Left forelimb (tissue), 1 donor: Measurements from ENCODE around the gene SMURF2.
"Not testable (repeated sequence)": the region's sequence is repeated elsewhere in the genome, so short reads cannot be mapped to it uniquely, and the experiment has no call there.

Experiments used
- DNase-seq: peaks from one replicate; pipeline ENCODE4 v3.0.0-alpha.2; 2018; ENCODE audit warnings: low spot score

Gene SMURF2

DNA sequence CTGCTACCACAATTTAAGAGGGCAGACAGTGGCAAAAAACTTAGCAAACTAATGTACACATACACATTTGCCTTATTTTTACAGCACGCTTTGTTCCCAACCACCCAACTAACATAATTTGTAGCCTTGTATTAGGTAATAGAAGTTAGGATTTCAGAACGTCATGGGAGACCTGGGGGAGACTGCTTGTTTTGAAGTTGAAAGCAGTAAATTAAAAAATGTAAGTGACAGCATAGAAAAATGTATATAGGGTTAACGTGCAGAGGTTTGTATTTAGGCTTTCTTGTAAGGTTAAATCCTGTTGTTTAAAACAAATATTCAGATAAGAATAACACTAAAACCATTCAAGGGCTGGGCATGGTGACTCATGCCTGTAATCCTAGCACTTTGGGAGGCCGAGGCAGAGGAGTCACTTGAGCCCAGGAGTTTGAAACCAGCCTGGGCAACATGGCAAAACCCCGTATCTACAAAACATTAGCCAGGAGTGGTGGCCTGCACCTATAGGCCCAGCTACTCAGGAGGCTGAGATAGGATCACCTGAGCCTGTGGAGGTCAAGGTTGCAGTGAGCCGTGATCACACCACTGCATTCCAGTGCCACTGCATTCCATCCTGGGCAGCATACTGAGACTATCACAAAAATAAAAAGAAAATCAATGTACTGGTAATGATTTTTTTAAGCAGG, 2.3 kb upstream of the SMURF2 start:
- DNase-seq: not testable (repeated sequence)

GRCh38 chr17:64663836-64664235, 1.7 kb upstream of the SMURF2 start:
- DNase-seq: not testable (repeated sequence)

DNA sequence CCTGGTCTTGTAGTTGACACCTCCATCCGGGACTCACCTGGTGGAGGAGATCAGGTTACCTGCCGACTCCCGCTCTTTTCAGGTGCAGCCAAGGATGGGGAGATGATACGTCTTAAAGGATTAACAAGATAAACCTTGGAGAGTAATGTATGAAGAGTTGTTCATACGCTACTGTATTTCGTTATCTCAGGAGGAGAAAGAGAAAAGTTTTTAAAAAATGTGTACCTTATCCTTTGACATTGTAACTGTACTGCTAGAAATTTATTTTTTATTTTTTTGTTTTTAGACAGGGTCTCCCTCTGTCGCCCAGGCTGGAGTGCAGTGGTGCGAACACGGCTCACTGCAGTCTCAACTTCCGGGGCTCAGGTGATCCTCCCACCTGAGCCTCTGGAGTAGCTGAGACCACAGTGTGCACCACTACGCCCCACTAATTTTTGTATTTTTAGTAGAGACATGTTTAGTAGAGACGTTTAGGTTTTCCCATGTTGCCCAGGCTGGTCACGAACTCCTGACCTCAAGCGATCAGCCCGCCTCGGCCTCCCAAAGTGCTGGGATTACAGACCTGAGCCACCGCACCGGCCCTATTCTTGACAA, 764 bp upstream of the SMURF2 start:
- DNase-seq: no peak

- DNase-seq: no peak
These were observed 456 bp downstream of the SMURF2 start for GRCh38 chr17:64661726-64661975.

DNA sequence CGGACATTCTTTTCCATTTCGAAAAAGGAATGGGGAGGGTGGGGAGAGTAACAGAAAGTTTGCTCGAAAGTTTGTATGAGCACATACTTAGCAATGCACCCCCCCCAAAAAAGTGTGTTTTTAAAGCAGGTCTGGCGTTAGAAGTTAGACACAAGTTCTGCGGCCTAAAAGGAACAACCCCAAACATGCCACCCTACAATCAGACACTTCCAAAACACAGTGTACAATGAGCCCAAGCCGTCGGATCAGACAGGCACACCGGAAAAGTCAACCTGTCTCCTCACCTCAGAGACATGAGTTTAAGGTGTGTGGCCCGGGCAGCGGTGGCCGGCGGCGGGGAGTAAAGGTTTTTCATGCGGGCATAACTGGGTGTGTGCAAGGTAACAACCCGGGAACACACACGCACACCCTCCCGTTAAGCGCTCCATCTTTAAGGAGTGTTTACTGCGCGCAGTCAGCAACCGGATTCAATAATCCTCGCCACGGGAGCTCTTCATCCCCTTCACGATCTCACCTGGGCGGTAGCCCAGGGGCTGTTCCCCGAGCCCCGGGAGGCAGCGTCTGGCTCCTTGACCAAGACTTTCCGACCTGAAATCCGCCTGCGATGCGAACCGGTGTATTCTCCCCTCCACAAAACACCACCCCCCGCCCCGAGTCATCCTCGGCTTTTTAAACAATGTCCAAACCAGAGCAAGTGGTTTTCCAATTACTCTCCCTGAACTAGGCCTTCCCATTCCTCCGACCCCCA, 955 bp downstream of the SMURF2 start:
- not testable (repeated sequence) for DNase-seq

DNA sequence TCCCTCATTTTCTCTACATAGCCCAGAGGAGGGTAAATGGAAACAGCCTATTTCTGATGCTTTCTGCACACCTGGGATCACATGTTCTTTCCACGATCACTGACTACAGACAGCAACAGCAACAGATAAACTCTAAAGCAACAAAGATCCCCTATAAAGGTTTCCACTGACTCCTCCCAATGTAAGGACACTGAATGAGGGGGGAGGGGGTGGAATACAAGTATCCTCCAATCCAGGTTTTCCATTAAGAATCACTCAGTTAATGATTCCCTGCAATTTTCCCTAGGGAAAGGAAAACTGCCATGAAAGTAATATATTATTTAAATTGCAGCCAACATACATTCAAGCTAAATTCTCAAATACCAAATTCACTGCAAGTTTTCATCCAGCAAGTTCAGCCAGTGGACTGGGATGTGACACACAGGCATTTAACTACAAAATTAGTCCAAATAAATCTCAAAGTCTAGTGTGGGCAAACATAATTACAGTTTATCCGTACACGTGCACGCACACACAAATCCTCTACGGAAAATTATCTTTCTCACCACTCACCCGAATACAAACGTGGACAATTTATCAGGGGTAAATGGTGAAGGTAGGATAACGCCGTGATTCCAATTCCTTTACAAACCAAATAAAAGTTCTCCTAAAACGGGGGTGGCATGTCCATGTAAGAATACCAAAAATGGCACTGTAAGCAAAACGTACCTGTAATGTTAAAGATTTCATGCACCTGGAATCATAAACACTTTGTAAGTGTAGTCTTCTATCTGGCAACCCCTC, 1.7 kb downstream of the SMURF2 start:
- DNase-seq: not testable (repeated sequence)

DNA sequence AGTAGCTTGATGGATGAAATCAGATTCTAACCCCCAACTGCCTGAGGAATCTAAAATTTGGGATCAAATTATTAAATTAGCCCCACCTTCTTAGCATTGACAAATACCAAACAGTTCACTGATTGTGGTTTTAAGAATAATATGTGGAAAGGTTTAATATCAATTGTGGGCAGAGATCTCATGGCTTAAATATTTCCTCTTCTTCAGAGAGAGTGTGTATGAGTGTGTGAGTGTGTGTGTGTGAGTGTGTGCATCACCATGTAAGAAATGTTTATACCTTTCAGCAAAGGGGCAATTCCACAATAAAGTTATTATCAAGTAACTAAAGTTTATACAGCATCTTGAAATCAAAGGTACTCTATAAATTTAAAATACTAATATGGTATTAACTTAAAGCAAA, 3.2 kb downstream of the SMURF2 start:
- no peak for DNase-seq

GRCh38 chr17:64657610-64658125, 4.4 kb downstream of the SMURF2 start:
- no peak for DNase-seq

DNA sequence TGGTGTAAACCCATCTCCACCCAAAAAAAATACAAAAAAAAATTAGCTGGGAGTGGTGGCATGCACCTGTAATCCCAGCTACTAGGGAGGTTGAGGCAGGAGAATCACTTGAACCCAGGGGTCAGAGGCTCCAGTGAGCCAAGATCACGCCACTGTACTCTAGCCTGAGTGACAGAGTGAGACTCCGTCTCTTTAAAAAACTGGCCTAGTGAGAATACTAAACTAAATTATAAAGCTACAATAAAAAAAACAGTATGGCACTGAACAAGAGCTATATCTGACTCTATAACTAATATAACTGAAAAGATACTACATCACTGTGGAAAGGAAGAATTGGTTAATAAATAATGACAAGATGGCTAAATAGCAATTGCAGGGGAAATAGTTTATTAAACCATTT, 6.4 kb downstream of the SMURF2 start:
- no peak for DNase-seq

- no peak for DNase-seq
These were observed 8.1 kb downstream of the SMURF2 start for GRCh38 chr17:64653985-64654355.

GRCh38 chr17:64653325-64653984, 8.7 kb downstream of the SMURF2 start:
- DNase-seq: no peak

DNA sequence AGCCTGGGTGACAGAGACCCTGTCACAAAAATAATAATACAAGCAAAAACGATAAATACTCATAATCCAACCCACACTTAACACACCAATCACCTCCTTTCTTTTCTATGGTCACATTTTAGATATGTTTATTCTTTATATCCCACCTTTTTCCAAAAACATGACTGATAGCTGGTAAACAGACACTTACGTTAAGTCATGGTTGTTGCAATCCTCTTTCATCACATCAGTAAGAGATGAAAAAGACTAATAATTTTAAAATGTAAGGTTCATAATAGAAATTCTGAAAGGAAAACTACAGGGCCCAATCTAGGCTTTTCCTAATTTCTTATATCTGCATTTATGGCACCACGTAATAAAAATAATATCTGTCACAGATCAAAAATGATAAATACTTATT, 10.2 kb downstream of the SMURF2 start:
- no peak for DNase-seq

DNA sequence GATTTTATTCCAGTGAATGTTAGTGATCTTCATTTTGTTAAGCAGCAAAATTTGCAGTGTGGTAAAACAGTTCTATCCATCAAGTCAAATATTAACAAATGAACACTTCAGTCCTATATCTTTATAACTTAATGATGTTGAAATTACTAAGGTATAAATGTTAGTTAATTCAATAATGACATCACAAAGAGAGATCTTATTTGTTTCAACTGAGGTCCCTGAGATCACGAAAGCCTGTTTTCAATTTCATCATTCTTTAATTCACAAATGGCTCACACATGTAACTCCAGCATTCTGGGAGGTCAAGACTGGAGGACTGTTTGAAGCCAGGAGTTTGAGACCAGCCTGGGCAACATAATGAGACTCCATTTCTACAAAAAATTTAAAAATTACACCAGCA, 13.9 kb downstream of the SMURF2 start:
- DNase-seq: no peak

GRCh38 chr17:64647817-64648216, 14.3 kb downstream of the SMURF2 start:
- DNase-seq: no peak

DNA sequence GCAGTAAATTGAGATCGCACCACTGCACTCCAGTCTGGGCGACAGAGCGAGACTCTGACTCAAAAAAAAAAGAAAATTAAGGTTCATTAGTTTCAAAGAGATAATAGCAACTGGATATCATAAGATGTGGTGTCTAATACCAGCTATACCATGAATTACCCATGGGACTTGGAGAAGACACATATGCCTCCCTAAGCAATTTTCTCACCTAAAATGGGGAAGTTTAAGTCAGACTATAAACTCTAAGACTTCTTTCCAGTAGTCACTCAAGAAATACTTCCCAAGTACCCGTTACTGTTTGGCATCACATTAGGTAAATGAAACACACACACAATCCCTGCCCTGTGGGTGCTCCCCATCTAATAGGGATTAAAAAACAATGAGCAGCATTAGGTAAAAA, 22.6 kb downstream of the SMURF2 start:
- no peak for DNase-seq

GRCh38 chr17:64638552-64639203, 23.4 kb downstream of the SMURF2 start:
- DNase-seq: no peak

- DNase-seq: no peak
These were observed 26.3 kb downstream of the SMURF2 start for GRCh38 chr17:64635647-64636305.

- no peak for DNase-seq
These were observed 27.9 kb downstream of the SMURF2 start for GRCh38 chr17:64634218-64634617.

GRCh38 chr17:64632606-64633005, 29.5 kb downstream of the SMURF2 start:
- no peak for DNase-seq

GRCh38 chr17:64632194-64632593, 29.9 kb downstream of the SMURF2 start:
- DNase-seq: no peak
